ENCODE data around the gene KCMF1.

KCMF1 gene

DNA sequence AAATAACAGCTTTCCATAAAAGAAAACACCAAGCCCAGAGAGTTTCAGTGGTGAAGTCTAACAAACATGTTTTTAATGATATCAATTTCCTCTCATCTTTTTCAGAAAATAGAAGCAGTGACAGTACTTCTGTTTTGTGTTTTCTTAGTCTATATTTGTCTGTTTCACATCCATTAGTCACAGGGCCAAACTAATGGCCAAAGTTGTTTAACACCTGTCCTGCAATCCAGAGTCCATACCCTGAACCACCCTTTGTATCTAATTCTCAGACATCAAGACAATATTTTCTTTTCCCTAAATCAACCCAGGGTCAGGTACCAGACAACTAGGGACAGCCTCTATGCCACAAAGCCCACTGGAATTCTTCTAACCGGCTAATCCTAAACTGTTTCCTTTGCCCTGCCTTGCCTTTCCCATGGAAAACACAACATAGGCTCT, 39.6 kb upstream of the KCMF1 start:
- ChIA-PET CTCF (interaction anchor here (1.7 kb wide), 1 partner anchor 8 kb away, joined by 4 read pairs; no protein-coding TSS in a partner anchor), POLR2A (no interaction called here)
- peaks cover 0 to 8% (median 6%) of the 10 kb centered on the region in 4 experiments for H3K4me1 ChIP-seq (ENCODE audit: control extremely low read depth in 1 of 4, control insufficient read depth in 4 of 4, insufficient read depth in 4 of 4, low read length in 3 of 4)
- 89% methylated on average over 1 of the region's 1 CpG for WGBS (ENCODE audit: insufficient coverage)
- no peaks in the 10 kb centered on the region for H3K9me3 ChIP-seq (ENCODE audit: control extremely low read depth in 1 of 5, control insufficient read depth in 4 of 5, insufficient read depth in 2 of 5, low read depth in 1 of 5, low read length in 4 of 5)
- H3K27ac ChIP-seq (ENCODE audit: insufficient read depth in 1 of 2, low read depth in 1 of 2, low read length in 2 of 2, poor library complexity in 1 of 2, severe bottlenecking in 2 of 2) = no peak overlapping the region
- H3K4me3 ChIP-seq (ENCODE audit: control insufficient read depth in 1 of 7, extremely low read depth in 1 of 7, insufficient read depth in 4 of 7, low read depth in 2 of 7, low read length in 6 of 7) = no peak overlapping the region
- H3K27me3 ChIP-seq (replicated peaks in 2 of 5; ENCODE audit: control insufficient read depth in 4 of 5, insufficient read depth in 5 of 5, low read length in 4 of 5) = no peaks in the 10 kb centered on the region
- no peak for DNase-seq
- no peaks in the 10 kb centered on the region for H3K36me3 ChIP-seq (ENCODE audit: control insufficient read depth in 4 of 4, insufficient read depth in 4 of 4, low read length in 3 of 4)

- POLR2A ChIA-PET = interaction anchor here (0.6 kb wide), 1 partner anchor 23 kb away, joined by 3 read pairs; no protein-coding TSS in a partner anchor
- peaks cover 10 to 26% (median 21%) of the 10 kb centered on the region in 4 experiments for H3K4me1 ChIP-seq (ENCODE audit: control extremely low read depth in 1 of 4, control insufficient read depth in 4 of 4, insufficient read depth in 4 of 4, low read length in 3 of 4)
- peak overlapping the region in 1 of 7 experiments; percentile 34 for H3K4me3 ChIP-seq (ENCODE audit: control insufficient read depth in 1 of 7, extremely low read depth in 1 of 7, insufficient read depth in 4 of 7, low read depth in 2 of 7, low read length in 6 of 7)
- H3K27me3 ChIP-seq (replicated peaks in 2 of 5; ENCODE audit: control insufficient read depth in 4 of 5, insufficient read depth in 5 of 5, low read length in 4 of 5) = no peaks in the 10 kb centered on the region
- no peak overlapping the region for H3K27ac ChIP-seq (ENCODE audit: insufficient read depth in 1 of 2, low read depth in 1 of 2, low read length in 2 of 2, poor library complexity in 1 of 2, severe bottlenecking in 2 of 2)
- CTCF ChIA-PET = interaction anchor here (1.4 to 5.3 kb wide), 4 partner anchors 8 to 82 kb away, joined by 5 to 34 read pairs (median 6); no protein-coding TSS in a partner anchor
- 78% methylated on average over 2 of the region's 5 CpGs for WGBS (ENCODE audit: insufficient coverage)
- DNase-seq = peak; percentile 55 to 84 (median 81)
- H3K9me3 ChIP-seq (ENCODE audit: control extremely low read depth in 1 of 5, control insufficient read depth in 4 of 5, insufficient read depth in 2 of 5, low read depth in 1 of 5, low read length in 4 of 5) = no peaks in the 10 kb centered on the region
- H3K36me3 ChIP-seq (ENCODE audit: control insufficient read depth in 4 of 4, insufficient read depth in 4 of 4, low read length in 3 of 4) = no peaks in the 10 kb centered on the region
Measured at GRCh38 chr2:84938194-84938879, 32.6 kb upstream of the KCMF1 start.

DNA sequence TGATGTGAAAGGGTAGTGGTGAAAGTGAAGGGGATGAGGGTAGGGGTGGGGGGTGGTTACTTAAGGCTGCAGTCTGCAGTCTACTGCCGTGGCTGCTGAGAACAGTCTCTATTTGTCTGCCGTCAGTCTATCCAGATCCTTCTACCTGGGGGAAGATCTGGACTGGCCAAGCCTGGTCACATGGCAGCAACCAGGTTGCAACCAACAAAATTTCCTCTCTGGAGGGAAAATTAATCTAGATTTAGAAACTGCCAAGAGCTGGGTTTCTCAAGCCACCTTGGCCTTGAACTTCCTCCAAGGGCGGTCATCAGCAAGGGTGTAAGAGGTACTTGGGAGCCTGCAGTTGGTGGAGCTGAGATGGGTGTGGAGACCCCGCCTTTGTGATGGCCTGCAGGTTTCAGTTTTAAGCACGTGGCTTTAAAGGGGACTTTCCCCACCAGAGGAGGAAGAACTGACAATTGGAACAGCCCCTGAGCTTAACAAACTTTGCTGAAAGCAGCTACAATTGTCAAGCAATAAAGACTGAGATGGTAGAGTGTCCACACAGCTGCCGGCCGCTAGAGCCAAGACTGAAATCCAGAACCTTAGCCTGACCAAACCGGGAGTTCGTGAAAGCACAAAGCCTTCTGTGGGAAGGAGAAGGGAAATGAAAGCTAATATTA, 31.4 kb upstream of the KCMF1 start:
- Histone ChIP-seq H3K9me3 (ENCODE audit: control extremely low read depth in 1 of 5, control insufficient read depth in 4 of 5, insufficient read depth in 2 of 5, low read depth in 1 of 5, low read length in 4 of 5) (no peaks in the 10 kb centered on the region), H3K4me3 (ENCODE audit: control insufficient read depth in 1 of 7, extremely low read depth in 1 of 7, insufficient read depth in 4 of 7, low read depth in 2 of 7, low read length in 6 of 7) (peak overlapping the region in 3 of 7 experiments; percentile 28 to 68 (median 38)), H3K27ac (ENCODE audit: insufficient read depth in 1 of 2, low read depth in 1 of 2, low read length in 2 of 2, poor library complexity in 1 of 2, severe bottlenecking in 2 of 2) (peak overlapping the region; percentile 59 to 69), H3K4me1 (ENCODE audit: control extremely low read depth in 1 of 4, control insufficient read depth in 4 of 4, insufficient read depth in 4 of 4, low read length in 3 of 4) (peaks cover 10 to 26% (median 21%) of the 10 kb centered on the region in 4 experiments), H3K36me3 (ENCODE audit: control insufficient read depth in 4 of 4, insufficient read depth in 4 of 4, low read length in 3 of 4) (no peaks in the 10 kb centered on the region), H3K27me3 (replicated peaks in 2 of 5; ENCODE audit: control insufficient read depth in 4 of 5, insufficient read depth in 5 of 5, low read length in 4 of 5) (no peaks in the 10 kb centered on the region)
- POLR2A ChIA-PET = interaction anchor here (0.6 to 1.2 kb wide), 5 partner anchors 13 to 65 kb away, joined by 3 to 5 read pairs (median 3); partner anchors contain the start of gene KCMF1
- CTCF ChIA-PET = interaction anchor here (1.1 to 5.3 kb wide), 6 partner anchors 9 to 81 kb away, joined by 3 to 34 read pairs (median 4); no protein-coding TSS in a partner anchor
- 37% methylated on average over 9 of the region's 9 CpGs for WGBS (ENCODE audit: insufficient coverage)
- DNase-seq = peak; percentile 84 to 95 (median 95)

DNA sequence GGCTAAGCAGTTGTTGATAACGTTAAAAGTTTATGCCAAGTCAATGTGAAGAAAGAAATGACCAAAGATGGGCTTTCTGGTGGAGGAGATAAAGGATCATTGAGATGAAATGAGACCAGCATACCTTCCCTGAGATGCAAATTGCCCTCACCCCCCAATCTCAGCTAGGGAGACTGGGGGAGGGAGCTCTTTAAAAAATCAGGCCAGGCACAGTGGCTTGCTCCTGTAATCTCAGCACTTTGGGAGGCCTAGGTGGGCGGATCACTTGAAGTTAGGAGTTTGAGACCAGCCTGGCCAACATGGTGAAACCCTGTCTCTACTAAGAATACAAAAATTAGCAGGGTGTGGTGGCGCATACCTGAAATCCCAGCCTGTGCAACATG, 30.9 kb upstream of the KCMF1 start:
- DNase-seq = no peak
- WGBS (ENCODE audit: insufficient coverage) = 83% methylated on average over 1 of the region's 3 CpGs
- Histone ChIP-seq H3K27ac (ENCODE audit: insufficient read depth in 1 of 2, low read depth in 1 of 2, low read length in 2 of 2, poor library complexity in 1 of 2, severe bottlenecking in 2 of 2) (peak overlapping the region; percentile 59 to 69), H3K27me3 (replicated peaks in 2 of 5; ENCODE audit: control insufficient read depth in 4 of 5, insufficient read depth in 5 of 5, low read length in 4 of 5) (no peaks in the 10 kb centered on the region), H3K9me3 (ENCODE audit: control extremely low read depth in 1 of 5, control insufficient read depth in 4 of 5, insufficient read depth in 2 of 5, low read depth in 1 of 5, low read length in 4 of 5) (no peaks in the 10 kb centered on the region), H3K4me3 (ENCODE audit: control insufficient read depth in 1 of 7, extremely low read depth in 1 of 7, insufficient read depth in 4 of 7, low read depth in 2 of 7, low read length in 6 of 7) (peak overlapping the region in 3 of 7 experiments; percentile 28 to 68 (median 38)), H3K36me3 (ENCODE audit: control insufficient read depth in 4 of 4, insufficient read depth in 4 of 4, low read length in 3 of 4) (no peaks in the 10 kb centered on the region), H3K4me1 (ENCODE audit: control extremely low read depth in 1 of 4, control insufficient read depth in 4 of 4, insufficient read depth in 4 of 4, low read length in 3 of 4) (peaks cover 10 to 28% (median 24%) of the 10 kb centered on the region in 4 experiments)
- ChIA-PET POLR2A (interaction anchor here (0.6 to 1.2 kb wide), 5 partner anchors 14 to 65 kb away, joined by 3 to 5 read pairs (median 3); partner anchors contain the start of gene KCMF1), CTCF (interaction anchor here (1.1 to 5.3 kb wide), 6 partner anchors 9 to 80 kb away, joined by 3 to 34 read pairs (median 4); no protein-coding TSS in a partner anchor)

- Histone ChIP-seq H3K4me1 (ENCODE audit: control extremely low read depth in 1 of 4, control insufficient read depth in 4 of 4, insufficient read depth in 4 of 4, low read length in 3 of 4) (peaks cover 12 to 36% (median 32%) of the 10 kb centered on the region in 4 experiments), H3K36me3 (ENCODE audit: control insufficient read depth in 4 of 4, insufficient read depth in 4 of 4, low read length in 3 of 4) (no peaks in the 10 kb centered on the region), H3K4me3 (ENCODE audit: control insufficient read depth in 1 of 7, extremely low read depth in 1 of 7, insufficient read depth in 4 of 7, low read depth in 2 of 7, low read length in 6 of 7) (no peak overlapping the region), H3K27me3 (replicated peaks in 2 of 5; ENCODE audit: control insufficient read depth in 4 of 5, insufficient read depth in 5 of 5, low read length in 4 of 5) (no peaks in the 10 kb centered on the region), H3K9me3 (ENCODE audit: control extremely low read depth in 1 of 5, control insufficient read depth in 4 of 5, insufficient read depth in 2 of 5, low read depth in 1 of 5, low read length in 4 of 5) (no peaks in the 10 kb centered on the region), H3K27ac (ENCODE audit: insufficient read depth in 1 of 2, low read depth in 1 of 2, low read length in 2 of 2, poor library complexity in 1 of 2, severe bottlenecking in 2 of 2) (no peak overlapping the region)
- POLR2A ChIA-PET = interaction anchor here (0.8 kb wide), 1 partner anchor 22 kb away, joined by 3 read pairs; no protein-coding TSS in a partner anchor
- DNase-seq = peak in 2 of 3 donors; percentile 10 to 30
- 100% methylated on average over 3 of the region's 3 CpGs for WGBS (ENCODE audit: insufficient coverage)
- CTCF ChIA-PET = interaction anchor here (0.9 to 5.3 kb wide), 4 partner anchors 15 to 28 kb away, joined by 3 to 34 read pairs (median 6); no protein-coding TSS in a partner anchor
Measured at GRCh38 chr2:84940831-84941412, 30.0 kb upstream of the KCMF1 start.

DNA sequence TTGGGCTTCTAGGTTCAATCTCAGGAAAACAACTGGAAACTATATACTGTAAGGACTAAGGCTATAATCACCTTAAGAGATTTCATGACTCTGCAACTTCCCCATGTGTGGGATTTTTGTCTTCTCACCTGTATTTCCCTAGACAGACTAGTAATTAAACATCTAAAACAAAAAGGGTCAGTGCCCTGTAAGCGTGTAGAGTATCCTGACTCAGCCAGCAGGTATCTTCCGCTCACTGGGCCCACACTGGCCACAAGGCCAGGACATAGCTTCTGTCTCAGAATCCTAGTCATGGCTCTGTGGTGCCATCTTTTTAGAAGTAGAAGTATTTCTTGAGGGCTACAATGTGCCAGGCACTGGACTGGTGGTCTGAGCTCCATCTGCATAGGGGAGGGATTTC, 28.8 kb upstream of the KCMF1 start:
- CTCF ChIA-PET = interaction anchor here (1.4 to 1.8 kb wide), 2 partner anchors 13 to 17 kb away, joined by 3 to 8 read pairs; no protein-coding TSS in a partner anchor
- POLR2A ChIA-PET = no interaction called here
- WGBS (ENCODE audit: insufficient coverage) = 100% methylated on average over 2 of the region's 2 CpGs
- H3K9me3 ChIP-seq (ENCODE audit: control extremely low read depth in 1 of 5, control insufficient read depth in 4 of 5, insufficient read depth in 2 of 5, low read depth in 1 of 5, low read length in 4 of 5) = no peaks in the 10 kb centered on the region
- DNase-seq = no peak
- H3K27ac ChIP-seq (ENCODE audit: insufficient read depth in 1 of 2, low read depth in 1 of 2, low read length in 2 of 2, poor library complexity in 1 of 2, severe bottlenecking in 2 of 2) = no peak overlapping the region
- no peaks in the 10 kb centered on the region for H3K27me3 ChIP-seq (replicated peaks in 2 of 5; ENCODE audit: control insufficient read depth in 4 of 5, insufficient read depth in 5 of 5, low read length in 4 of 5)
- no peak overlapping the region for H3K4me3 ChIP-seq (ENCODE audit: control insufficient read depth in 1 of 7, extremely low read depth in 1 of 7, insufficient read depth in 4 of 7, low read depth in 2 of 7, low read length in 6 of 7)
- H3K36me3 ChIP-seq (ENCODE audit: control insufficient read depth in 4 of 4, insufficient read depth in 4 of 4, low read length in 3 of 4) = no peaks in the 10 kb centered on the region
- H3K4me1 ChIP-seq (ENCODE audit: control extremely low read depth in 1 of 4, control insufficient read depth in 4 of 4, insufficient read depth in 4 of 4, low read length in 3 of 4) = peaks cover 16 to 48% (median 42%) of the 10 kb centered on the region in 4 experiments
